SHP77 treated with DMSO at 0.1 percent for 48 hours (cell line): ENCODE results near the gene TMEM132A.

Source experiments
- DNase-seq: peaks from one replicate; lab custom pipeline; 2025; lab: John Stamatoyannopoulos, UW

The TMEM132A gene

DNA sequence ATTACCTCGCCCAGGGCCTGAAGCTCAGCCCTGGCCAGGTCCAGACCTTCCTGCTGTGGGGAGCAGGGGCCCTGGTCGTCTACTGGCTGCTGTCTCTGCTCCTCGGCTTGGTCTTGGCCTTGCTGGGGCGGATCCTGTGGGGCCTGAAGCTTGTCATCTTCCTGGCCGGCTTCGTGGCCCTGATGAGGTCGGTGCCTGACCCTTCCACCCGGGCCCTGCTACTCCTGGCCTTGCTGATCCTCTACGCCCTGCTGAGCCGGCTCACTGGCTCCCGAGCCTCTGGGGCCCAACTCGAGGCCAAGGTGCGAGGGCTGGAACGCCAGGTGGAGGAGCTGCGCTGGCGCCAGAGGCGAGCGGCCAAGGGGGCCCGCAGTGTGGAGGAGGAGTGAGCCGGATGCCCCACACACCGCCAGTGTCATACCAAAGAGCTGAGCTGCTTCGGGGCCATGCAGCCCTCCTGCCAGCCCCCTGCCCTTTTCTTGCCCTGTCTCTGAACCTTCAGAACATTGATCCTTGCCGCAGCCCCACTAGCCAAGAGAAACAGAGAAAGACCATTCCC lies 2.4 kb upstream of the TMEM132A start:
- DNase-seq = no peak

DNA sequence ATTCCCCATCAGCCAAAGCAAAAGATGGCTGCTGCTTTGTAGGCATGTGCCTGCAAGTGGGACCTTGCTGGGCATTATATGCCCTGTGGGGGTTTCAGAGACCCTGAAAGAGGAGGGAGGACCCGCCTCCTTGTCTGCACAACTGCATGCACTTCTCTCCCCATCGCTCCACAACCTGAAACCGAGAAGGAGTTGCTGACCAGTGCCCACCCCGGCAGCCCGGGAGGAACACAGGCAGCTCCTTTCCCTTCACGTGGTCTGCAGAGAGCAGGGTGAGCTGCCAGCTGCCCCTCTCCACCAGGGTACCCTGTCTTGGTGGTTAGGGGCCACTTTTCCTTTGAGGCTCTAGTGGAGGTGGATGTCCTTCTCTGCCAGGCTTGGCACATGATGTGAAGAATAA lies 1.4 kb upstream of the TMEM132A start:
- DNase-seq = no peak

DNA sequence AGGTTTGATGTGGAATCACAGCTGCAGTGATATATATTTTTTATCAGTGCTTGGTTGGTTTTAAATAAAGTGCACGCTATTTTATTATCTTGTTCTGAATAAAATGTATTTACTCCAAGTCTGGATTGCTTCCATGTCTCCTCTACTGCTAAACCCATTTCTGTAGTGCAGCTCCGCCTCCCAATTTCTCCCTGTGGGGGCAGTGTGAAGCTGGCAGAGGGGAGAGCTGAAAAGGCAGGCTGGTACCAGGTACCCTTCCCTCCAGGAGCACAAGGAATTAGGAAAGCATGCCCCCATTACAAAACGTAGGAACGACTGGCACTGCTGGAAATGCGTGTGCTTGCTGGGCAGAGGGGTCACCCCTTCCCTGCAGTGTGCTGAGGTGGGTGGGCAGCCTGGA lies 934 bp upstream of the TMEM132A start:
- no peak for DNase-seq

DNA sequence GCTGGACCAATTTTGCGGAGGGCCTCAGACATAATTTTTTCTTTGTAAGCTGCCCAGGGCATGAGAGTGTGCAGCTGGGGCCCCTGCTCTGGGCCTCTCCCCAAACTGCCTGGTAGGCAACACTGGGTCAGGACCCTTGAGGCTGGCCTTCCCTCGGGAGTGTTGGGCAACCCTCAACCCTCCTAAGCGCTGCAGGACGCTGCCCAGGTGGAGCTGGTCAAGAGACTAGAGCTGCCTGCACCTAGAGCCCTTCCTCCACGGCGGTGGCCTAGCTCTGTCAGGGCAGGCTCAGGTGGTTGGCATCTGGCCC lies 505 bp upstream of the TMEM132A start:
- no peak for DNase-seq

DNA sequence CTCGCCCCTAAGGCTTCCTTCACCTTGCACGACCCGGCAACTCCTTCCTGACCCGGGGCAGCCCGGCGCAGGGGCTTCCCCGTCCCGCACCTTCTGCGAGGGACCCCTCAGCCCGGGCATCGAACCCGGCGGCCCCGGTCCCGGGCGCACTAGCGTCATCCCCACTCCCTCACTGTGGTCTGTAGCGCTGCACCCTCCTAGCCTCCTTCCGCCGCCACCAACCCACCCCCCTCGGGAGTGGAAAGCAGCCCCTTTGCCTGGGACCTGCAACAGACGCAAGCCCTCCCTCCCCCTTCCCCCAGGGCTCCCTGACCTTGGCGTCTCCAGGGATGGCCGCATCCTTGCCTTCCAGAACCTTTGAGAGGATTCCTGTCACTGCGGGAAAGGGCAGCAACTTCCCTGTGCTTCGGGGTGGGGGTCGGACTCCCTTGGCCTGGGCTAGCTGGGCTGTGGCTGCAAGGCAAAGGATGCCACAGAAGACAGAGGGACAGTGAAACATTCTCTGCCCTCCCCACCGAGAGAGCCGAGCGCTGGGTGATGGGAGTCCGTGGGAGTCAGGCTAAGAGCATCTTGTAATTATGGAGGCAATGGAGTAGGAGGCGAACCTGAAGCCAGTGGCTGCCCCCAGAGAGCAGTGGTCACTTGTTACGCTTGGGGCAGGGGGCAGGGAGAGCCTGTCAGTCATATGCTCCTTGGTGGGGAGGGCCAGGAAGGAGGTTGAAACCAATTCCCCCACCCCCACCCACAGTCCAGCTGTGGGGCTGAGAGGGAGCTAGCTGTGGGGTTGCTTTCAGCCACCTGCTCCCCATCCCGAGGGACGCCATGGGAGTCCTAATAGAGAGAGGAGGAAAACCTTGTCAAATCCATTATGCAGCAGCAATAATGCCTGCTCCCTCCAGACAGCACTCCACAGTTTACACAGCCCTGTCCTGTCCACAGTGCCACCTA lies 920 bp downstream of the TMEM132A start:
- DNase-seq = no peak

DNA sequence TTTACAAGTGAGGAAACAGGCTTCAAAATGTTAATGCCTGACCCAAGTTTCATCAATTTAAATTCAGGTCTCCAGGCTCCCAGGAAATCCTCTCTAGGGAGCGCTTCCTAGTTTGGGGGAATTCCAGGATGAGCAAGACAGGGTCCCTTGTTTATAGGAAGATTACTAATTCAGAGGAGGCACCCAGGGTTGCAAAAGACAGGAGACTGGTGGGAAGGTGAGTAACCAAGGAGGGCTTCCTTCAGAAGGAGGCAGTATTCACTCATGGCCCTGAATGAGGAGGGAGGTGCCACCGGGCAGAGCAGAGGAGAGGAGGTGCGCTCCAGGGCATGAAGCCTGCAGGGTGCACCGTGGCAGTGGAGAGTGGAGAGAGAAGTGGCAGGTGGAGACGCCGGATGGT lies 1.6 kb downstream of the TMEM132A start:
- no peak for DNase-seq

DNA sequence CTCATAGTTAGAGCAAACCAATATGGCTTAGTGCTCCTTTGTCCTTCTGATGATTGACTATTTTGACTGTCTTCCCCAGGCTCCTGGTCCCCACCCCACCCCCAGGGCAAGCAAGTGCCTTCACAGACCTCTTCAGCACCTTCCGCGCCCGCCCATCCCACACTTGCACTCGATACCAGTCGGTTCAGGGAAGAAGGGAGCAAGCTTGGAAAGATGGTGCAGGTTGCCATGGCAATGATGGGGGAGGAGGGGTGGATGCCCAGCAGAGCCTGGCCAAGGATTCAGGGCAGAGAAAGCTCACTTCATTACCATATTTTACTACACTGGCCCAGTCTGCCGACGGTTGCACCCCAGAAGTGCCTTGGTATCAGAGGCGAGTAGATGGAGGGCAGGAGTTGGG lies 2.2 kb downstream of the TMEM132A start:
- DNase-seq = no peak

DNA sequence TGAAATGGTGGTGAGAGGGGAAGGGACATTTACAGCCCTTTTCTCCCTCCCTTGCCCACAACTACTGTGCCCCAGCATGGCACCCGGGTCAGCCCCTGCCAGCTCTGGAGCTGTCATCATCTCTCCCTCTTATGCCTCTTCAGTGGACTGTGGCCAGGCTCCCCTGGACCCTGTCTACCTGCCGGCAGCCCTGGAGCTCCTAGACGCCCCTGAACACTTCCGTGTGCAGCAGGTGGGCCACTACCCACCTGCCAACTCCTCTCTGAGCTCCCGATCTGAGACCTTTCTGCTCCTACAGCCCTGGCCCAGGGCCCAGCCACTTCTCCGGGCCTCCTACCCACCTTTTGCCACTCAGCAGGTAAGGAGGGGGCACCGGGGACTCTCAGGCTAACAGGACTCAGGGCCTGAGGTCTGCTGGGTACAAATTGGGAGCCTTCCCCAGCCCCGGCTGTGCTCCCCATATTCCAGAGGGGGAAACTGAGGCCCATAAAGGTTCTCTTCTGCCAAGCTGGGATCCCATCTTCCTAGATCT lies 2.9 kb downstream of the TMEM132A start:
- no peak for DNase-seq

DNA sequence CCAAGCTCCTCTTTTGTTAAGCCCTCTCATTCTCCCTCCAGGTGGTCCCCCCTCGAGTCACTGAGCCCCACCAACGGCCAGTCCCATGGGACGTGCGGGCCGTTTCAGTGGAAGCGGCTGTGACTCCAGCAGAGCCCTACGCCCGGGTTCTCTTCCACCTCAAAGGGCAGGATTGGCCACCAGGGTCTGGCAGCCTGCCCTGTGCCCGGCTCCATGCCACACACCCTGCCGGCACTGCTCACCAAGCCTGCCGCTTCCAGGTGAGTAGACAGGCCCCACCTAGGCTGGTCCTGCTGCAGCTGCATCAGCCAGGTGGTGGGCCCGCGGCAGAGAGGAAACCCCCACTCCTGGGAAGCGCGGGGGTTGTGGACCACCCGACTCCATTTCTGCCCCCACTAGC lies 3.3 kb downstream of the TMEM132A start:
- DNase-seq = no peak

DNA sequence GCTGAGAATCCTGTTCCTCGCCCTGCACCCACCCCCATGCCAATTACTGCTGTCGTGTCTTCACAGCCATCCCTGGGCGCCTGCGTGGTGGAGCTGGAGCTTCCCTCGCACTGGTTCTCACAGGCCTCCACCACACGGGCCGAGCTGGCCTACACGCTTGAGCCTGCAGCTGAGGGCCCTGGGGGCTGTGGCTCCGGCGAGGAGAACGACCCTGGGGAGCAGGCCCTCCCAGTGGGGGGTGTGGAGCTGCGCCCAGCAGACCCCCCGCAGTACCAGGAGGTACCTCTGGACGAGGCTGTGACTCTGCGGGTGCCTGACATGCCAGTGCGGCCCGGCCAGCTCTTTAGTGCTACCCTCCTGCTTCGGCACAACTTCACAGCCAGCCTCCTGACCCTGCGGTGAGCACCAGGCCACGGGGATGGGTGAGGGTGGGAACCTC lies 4.3 kb downstream of the TMEM132A start:
- DNase-seq = no peak

DNA sequence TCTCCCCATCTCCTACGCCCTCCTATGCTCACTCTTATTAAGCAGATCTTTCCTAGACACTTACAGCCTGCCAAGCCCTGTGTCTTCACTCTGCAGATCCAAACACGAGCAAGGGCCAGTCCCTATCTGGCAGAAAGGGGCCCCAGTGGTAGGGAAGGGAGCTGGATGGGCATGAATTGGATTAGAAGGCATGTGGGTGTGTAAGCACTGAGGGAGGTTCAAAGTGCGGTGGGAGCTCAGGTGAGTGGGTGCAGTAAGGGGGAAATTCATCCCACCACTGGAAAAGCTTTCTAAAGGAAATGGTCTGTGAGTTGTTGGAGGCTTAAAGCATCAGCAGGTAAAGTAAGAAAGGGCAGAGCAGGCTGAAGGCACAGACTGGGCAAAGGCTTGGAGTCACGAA lies 5.5 kb downstream of the TMEM132A start:
- no peak for DNase-seq

DNA sequence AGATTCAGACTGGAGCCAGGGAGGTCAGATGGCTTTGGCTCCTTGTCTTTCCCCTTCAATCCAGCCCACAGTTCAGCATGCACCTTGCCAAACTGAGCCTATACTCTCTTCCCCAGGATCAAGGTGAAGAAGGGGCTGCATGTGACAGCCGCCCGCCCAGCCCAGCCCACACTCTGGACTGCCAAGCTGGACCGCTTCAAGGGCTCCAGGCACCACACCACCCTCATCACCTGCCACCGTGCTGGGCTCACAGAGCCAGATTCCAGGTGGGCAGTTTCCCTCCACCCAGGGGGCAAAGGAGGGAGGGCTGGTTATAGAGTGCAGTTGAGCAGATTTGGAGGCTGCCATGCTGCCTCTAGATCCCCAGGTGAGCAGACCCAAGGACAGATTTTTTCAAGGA lies 6.1 kb downstream of the TMEM132A start:
- DNase-seq = no peak

DNA sequence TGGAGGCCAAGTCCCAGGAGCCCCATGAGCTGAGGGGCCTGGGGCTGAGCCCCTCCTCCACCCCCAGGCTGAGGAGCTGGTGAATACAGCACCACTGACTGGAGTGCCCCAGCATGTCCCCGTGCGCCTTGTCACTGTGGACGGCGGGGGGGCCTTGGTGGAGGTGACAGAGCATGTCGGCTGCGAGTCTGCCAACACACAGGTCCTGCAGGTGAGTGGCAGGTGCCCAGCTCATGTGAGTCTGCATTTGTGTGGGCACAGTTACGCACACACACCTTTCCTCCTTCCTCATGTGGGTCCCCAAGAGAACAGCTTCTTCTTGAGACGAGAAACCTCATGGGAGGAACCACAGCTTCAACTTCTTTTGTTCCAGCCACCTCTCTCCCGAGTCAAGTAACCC lies 7.7 kb downstream of the TMEM132A start:
- DNase-seq = no peak

DNA sequence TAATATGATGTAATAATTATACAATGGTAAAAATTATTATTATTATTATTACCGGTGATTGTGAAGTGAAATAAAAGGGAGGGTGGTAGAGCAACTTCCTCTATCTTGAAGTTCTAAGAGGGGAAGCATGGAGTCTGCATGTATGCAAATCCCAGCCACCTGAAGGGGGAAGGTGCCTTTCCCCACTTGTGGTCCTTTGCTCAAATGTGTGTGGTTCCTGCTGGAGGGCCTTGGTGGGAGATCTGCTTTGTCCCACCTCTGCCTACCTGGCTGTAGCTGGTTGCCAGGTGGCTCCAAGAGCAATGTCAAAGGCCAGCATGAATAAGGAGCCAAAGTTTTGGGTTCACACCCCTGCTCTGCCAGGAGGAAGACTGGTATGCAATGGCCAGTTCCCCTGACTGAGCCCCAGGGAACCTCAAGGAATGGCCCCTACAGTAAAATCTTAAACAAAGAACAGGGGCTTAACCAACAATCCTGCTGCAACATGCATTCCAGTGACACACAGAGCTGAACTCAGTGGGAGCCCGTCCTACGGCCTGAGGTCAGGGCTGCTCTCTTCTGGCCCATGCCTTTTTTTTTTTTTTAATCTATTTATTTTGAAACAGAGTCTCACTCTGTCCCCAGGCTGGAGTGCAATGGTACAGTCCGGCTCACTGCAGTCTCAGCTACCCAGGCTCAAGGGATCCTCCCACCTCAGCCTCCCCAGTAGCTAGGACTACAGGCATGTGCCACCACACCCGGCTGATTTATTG lies 8.5 kb downstream of the TMEM132A start:
- no peak for DNase-seq

DNA sequence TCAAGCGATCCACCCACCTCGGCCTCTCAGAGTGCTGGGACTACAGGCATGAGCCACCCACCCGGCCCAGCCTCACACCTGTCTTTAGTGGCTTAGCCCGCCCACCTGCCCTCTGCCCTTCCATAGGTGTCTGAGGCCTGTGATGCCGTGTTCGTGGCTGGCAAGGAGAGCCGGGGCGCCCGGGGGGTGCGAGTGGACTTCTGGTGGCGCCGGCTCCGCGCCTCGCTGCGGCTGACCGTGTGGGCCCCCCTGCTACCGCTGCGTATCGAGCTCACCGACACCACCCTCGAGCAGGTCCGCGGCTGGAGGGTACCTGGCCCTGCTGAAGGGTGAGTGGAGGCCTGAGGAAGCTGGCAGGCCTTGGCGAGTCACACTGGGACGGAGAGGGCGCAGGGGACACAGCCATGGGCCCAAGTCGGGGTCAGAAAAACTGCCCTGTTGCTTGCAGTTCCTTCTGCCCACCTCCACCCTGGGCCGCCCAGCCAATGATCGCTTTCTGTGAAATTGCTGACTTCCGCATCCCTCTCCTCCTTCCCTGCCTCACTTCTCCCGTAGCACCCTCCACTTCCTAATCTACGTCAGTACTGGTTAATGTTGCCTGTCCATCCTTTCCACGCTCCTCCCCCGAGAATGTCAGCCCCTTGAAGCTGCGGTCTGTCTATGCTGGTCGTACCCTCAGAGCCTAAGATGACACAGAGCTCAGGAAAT lies 9.3 kb downstream of the TMEM132A start:
- DNase-seq = no peak

DNA sequence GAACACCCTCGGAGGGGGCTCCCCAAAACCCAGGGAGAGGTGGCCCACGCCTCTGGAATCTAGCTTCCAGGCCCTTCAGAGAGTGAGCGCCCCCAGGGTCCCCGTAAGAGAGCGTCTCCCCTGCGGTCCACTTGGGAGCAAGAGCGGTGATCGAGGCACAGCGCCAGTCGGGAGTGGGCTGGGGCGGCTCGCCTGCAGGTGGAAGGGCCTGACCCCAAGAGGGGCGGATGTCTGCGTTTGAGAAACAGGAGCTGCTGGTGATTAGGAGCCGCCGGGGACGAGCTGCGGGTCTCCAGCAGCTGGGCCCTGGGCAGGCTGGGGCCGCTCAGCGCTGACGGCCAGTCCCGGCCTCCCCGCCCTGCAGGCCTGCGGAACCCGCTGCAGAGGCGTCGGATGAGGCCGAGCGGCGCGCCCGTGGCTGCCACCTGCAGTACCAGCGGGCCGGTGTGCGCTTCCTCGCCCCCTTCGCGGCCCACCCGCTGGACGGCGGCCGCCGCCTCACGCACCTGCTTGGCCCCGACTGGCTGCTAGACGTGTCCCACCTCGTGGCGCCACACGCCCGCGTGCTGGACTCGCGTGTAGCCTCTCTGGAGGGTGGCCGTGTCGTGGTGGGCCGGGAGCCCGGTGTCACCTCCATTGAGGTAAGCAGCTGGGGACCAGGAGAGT lies 10.0 kb downstream of the TMEM132A start:
- DNase-seq = no peak

DNA sequence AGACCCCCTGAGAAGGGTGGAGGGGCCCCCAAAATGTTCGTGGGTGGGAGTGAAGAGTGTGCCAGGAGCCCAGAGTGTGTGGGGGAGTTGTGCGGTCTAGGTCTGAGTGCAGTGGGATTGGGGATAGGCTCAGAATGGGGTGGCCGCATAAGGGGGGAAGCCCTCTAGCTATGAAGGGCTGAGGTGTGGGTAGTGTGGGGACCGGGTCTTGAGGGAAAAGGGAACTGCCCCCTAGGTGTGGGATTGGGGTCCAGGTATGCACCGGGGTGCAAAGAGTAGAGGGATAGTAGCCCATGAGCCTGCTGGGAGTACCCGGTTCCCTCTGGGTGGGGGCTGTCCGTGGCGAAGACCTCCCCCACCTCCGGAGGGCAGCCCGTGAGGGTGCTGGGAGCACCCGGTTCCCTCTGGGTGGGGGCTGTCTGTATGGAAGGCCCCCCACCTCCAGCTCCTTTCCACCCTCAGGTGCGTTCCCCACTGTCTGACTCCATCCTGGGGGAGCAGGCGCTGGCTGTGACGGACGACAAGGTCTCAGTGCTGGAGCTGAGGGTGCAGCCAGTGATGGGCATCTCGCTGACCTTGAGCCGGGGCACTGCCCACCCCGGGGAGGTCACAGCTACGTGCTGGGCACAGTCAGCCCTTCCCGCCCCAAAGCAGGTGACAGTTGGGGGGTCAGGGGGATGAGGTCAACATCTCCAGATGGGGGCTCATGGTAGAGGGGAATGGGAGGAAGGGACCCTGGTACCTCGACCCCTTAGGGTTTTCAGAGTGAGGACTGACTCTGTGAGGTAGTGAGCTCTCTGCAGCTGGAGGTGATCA lies 10.7 kb downstream of the TMEM132A start:
- no peak for DNase-seq

DNA sequence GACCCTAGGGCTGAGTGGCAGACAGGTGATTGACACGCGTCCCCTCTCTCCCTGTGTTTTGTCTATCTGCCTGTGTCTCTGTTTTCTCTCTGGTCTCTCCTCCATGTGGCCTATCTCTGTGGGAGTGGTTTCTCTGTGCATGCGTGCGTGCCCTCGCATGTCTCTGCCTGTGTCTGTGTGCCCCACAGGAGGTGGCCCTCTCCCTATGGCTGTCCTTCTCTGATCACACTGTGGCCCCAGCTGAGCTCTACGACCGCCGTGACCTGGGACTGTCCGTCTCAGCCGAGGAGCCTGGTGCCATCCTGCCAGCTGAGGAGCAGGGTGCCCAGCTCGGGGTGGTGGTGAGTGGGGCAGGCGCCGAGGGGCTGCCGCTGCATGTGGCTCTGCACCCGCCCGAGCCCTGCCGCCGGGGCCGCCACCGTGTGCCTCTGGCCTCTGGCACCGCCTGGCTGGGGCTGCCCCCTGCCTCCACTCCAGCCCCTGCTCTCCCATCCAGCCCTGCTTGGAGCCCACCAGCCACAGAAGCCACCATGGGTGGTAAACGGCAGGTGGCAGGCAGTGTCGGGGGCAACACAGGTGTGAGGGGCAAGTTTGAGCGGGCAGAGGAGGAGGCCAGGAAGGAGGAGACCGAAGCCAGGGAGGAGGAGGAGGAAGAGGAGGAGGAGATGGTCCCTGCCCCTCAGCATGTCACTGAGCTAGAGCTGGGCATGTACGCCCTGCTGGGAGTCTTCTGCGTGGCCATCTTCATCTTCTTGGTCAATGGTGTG lies 11.6 kb downstream of the TMEM132A start:
- DNase-seq = no peak

DNA sequence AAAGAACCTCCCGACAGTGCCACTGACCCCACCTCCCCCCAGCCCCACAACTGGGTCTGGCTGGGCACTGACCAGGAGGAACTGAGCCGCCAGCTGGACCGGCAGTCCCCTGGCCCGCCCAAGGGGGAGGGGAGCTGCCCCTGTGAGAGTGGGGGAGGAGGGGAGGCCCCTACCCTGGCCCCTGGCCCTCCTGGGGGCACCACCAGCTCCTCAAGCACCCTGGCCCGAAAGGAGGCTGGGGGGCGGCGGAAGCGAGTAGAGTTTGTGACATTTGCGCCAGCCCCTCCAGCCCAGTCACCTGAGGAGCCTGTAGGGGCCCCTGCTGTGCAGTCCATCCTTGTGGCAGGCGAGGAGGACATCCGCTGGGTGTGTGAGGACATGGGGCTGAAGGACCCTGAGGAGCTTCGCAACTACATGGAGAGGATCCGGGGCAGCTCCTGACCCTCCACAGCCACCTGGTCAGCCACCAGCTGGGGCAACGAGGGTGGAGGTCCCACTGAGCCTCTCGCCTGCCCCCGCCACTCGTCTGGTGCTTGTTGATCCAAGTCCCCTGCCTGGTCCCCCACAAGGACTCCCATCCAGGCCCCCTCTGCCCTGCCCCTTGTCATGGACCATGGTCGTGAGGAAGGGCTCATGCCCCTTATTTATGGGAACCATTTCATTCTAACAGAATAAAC lies 12.3 kb downstream of the TMEM132A start:
- no peak for DNase-seq
